DOHH2 (cell line): ENCODE measurements around the gene STARD10.

ENCODE experiments used
- H3F3A ChIP-seq: fragments of 200-600 bp; sonication (generic), shearing (Covaris generic); 2 replicates; pipeline ENCODE4 v1.6.0; 2016; ENCODE audit warnings: antibody characterized with exemption, mild to moderate bottlenecking; ENCODE audit not compliant: control insufficient read depth, insufficient read depth
- H3K27ac ChIP-seq: fragments of 200-600 bp; sonication (generic); 2 replicates; pipeline ENCODE4 v1.5.1; 2014; ENCODE audit warnings: low read depth, mild to moderate bottlenecking, low read length, moderate library complexity
- H3K27me3 ChIP-seq: fragments of 200-600 bp; sonication (generic); 2 replicates; pipeline ENCODE4 v1.6.1; 2014; ENCODE audit warnings: mild to moderate bottlenecking, low read length, mixed read lengths; ENCODE audit not compliant: control insufficient read depth
- H3K36me3 ChIP-seq: fragments of 200-600 bp; sonication (generic); 2 replicates; pipeline ENCODE4 v1.6.1; 2014; ENCODE audit warnings: mild to moderate bottlenecking, low read length, moderate library complexity, mixed read lengths; ENCODE audit not compliant: control insufficient read depth
- H3K4me1 ChIP-seq: fragments of 200-600 bp; sonication (generic); 2 replicates; pipeline ENCODE4 v1.6.1; 2014; ENCODE audit warnings: mild to moderate bottlenecking, low read length, mixed read lengths; ENCODE audit not compliant: control insufficient read depth
- H3K4me2 ChIP-seq: fragments of 200-600 bp; sonication (generic); 2 replicates; pipeline ENCODE4 v1.6.0; 2014; ENCODE audit warnings: mild to moderate bottlenecking, low read length, moderate library complexity
- H3K4me3 ChIP-seq: fragments of 200-600 bp; sonication (generic); 2 replicates; pipeline ENCODE4 v1.5.1; 2014; ENCODE audit warnings: mild to moderate bottlenecking, low read length, mixed read lengths
- H3K79me2 ChIP-seq: fragments of 200-600 bp; sonication (generic); 2 replicates; pipeline ENCODE4 v1.6.1; 2014; ENCODE audit warnings: mild to moderate bottlenecking, low read length, mixed read lengths; ENCODE audit not compliant: control insufficient read depth
- H3K9me2 ChIP-seq: fragments of 200-600 bp; sonication (generic); replicated peaks from 2 replicates; pipeline ENCODE4 v1.6.1; 2014; ENCODE audit warnings: mild to moderate bottlenecking, low read length, mixed read lengths; ENCODE audit not compliant: control insufficient read depth
- H3K9me3 ChIP-seq: fragments of 200-600 bp; sonication (generic); 2 replicates; pipeline ENCODE4 v1.6.1; 2014; ENCODE audit warnings: antibody characterized with exemption, low read length, mixed read lengths; ENCODE audit not compliant: control insufficient read depth, insufficient read depth
- H4K20me1 ChIP-seq: fragments of 200-600 bp; sonication (generic); 2 replicates; pipeline ENCODE4 v1.6.0; 2014; ENCODE audit warnings: low read depth, mild to moderate bottlenecking, antibody characterized with exemption, low read length, moderate library complexity; ENCODE audit not compliant: control insufficient read depth, insufficient read depth
- CTCF ChIP-seq: fragments of 200-600 bp; sonication (generic); IDR thresholded peaks from one replicate; pipeline ENCODE4 v1.5.1; 2014; ENCODE audit warnings: antibody characterized with exemption, mild to moderate bottlenecking, low read depth, low read length; ENCODE audit not compliant: poor library complexity, severe bottlenecking
- EZH2phosphoT487 ChIP-seq: fragments of 200-600 bp; sonication (generic); IDR thresholded peaks from 2 replicates; pipeline ENCODE4 v1.6.1; 2017; ENCODE audit warnings: borderline replicate concordance, mild to moderate bottlenecking, antibody characterized with exemption, low read length, moderate library complexity, mixed read lengths

The STARD10 gene

GRCh38 chr11:72823105-72823804 is 29.4 kb upstream of the STARD10 start:
- no peaks in the 10 kb centered on the region for H3K27me3 ChIP-seq
- H3K4me3 ChIP-seq, result peak overlapping the region; percentile 61
- H3K4me2 ChIP-seq, result peak overlapping the region; percentile 68
- peaks cover 81% of the 10 kb centered on the region for H3K36me3 ChIP-seq
- H3K4me1 ChIP-seq, result peaks cover 36% of the 10 kb centered on the region
- H3K27ac ChIP-seq, result peak overlapping the region; percentile 69
- no peaks in the 10 kb centered on the region for H3K9me2 ChIP-seq
- H3K79me2 ChIP-seq, result peaks cover 6% of the 10 kb centered on the region; the same call in 1 of the 2 replicates
- no peaks in the 10 kb centered on the region for H3K9me3 ChIP-seq
- TF ChIP-seq CTCF (no peak), EZH2phosphoT487 (no peak)
- H4K20me1 ChIP-seq, result no peaks in the 10 kb centered on the region
- H3F3A ChIP-seq, result peaks cover 9% of the 10 kb centered on the region

- H3K79me2 ChIP-seq, result peaks cover 14% of the 10 kb centered on the region
- peaks cover 86% of the 10 kb centered on the region for H3K36me3 ChIP-seq
- peak overlapping the region; percentile 69 for H3K27ac ChIP-seq
- H3K27me3 ChIP-seq, result no peaks in the 10 kb centered on the region
- TF ChIP-seq EZH2phosphoT487, result no peak
- peak; percentile 60 for TF ChIP-seq CTCF
- H3K9me3 ChIP-seq, result no peaks in the 10 kb centered on the region
- H3K4me3 ChIP-seq, result peak overlapping the region; percentile 61
- no peaks in the 10 kb centered on the region for H3K9me2 ChIP-seq
- peaks cover 34% of the 10 kb centered on the region for H3K4me1 ChIP-seq
- peaks cover 9% of the 10 kb centered on the region for H3F3A ChIP-seq
- H4K20me1 ChIP-seq, result no peaks in the 10 kb centered on the region
- peak overlapping the region; percentile 68 for H3K4me2 ChIP-seq
Observed at GRCh38 chr11:72821920-72822799, 28.3 kb upstream of the STARD10 start.

GRCh38 chr11:72821221-72821919 is 27.5 kb upstream of the STARD10 start:
- H3K36me3 ChIP-seq, result peaks cover 86% of the 10 kb centered on the region
- no peaks in the 10 kb centered on the region for H3K9me3 ChIP-seq
- H3K79me2 ChIP-seq, result peaks cover 21% of the 10 kb centered on the region
- peak overlapping the region; percentile 61 for H3K4me3 ChIP-seq
- H3K4me1 ChIP-seq, result peaks cover 37% of the 10 kb centered on the region
- peak overlapping the region; percentile 68 for H3K4me2 ChIP-seq
- no peak overlapping the region for H3K27ac ChIP-seq
- no peaks in the 10 kb centered on the region for H4K20me1 ChIP-seq
- no peak for TF ChIP-seq CTCF
- no peak for TF ChIP-seq EZH2phosphoT487
- H3F3A ChIP-seq, result peaks cover 9% of the 10 kb centered on the region
- no peaks in the 10 kb centered on the region for H3K27me3 ChIP-seq
- H3K9me2 ChIP-seq, result no peaks in the 10 kb centered on the region
